OCI-LY3 (cell line): ENCODE measurements around the gene TOR1AIP1.
A peak's percentile ranks its signal among the peaks of the same experiment; 100 is the strongest.

ENCODE experiments used
- EZH2phosphoT487 ChIP-seq: fragments of 200-600 bp; shearing (Covaris generic); IDR thresholded peaks from 2 replicates; pipeline ENCODE4 v1.6.1; 2018; ENCODE audit warnings: antibody characterized with exemption, mixed run types, low read depth
- TF ChIP-seq, protein P1 (sequence below): fragments of 200-600, 300-600 bp; sonication (generic); IDR thresholded peaks from 2 replicates; pipeline ENCODE4 v1.5.1; 2014; ENCODE audit warnings: antibody characterized with exemption, low read length, low read depth

DNA sequence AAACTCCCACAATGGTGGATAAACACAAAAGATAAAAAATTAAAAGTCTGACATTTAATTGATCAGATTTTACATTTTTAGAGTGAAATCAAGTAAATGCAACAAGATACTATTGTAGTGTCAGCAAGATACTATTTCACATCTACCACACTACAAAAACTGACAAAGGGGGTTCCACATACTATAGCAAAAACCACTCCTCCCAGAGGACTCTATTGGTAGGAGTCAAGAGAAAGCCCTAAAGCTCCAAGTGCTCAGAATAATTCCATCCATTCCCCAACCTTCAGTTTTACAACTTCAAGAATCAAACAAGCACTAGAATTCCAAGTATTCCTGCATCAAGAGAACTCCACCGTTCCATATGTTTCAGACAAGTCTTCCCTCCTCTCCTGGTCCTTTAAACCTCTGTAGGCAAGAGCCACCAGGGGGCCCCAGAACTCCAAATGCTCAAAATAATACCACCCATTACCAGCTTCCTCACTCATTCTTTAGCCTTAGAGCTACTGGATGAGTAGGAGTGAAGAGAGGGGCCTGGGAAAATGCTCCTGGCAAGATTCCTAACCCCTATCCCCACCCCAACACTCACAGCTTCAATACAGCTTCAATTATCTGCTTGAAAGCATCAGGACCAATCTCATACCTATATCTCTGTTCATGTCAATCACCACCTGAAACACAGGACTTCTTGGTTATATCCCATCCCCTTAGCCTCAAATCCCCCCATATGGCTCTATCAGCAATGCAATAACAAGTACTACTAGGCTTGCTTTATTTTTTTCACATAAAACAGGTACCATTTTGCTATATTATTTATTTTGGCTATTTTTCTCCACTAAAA lies 14.4 kb upstream of the TOR1AIP1 start:
- TF ChIP-seq, protein P1, sequence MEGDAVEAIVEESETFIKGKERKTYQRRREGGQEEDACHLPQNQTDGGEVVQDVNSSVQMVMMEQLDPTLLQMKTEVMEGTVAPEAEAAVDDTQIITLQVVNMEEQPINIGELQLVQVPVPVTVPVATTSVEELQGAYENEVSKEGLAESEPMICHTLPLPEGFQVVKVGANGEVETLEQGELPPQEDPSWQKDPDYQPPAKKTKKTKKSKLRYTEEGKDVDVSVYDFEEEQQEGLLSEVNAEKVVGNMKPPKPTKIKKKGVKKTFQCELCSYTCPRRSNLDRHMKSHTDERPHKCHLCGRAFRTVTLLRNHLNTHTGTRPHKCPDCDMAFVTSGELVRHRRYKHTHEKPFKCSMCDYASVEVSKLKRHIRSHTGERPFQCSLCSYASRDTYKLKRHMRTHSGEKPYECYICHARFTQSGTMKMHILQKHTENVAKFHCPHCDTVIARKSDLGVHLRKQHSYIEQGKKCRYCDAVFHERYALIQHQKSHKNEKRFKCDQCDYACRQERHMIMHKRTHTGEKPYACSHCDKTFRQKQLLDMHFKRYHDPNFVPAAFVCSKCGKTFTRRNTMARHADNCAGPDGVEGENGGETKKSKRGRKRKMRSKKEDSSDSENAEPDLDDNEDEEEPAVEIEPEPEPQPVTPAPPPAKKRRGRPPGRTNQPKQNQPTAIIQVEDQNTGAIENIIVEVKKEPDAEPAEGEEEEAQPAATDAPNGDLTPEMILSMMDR: peak; percentile 86
- TF ChIP-seq EZH2phosphoT487: no peak
